ENCODE measurements around the gene PROX1.

DNA sequence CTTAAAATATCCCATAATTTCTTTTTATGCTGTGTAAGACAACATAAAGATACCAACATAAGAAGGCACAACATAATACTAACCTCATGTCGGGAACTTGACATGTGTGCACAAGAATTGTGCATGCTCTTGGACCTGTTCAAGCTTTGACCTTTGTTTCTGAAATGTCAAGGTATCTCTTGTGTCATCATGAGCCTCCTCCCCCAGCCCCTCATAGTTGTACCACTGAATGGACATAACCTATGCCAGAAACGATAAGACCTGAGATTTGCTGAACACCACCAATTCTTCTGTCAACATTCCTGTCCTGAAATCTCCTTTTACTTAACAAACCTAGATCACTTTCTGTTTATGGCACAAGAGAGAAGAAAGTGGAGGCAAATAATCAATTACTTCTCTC, 29.4 kb upstream of the PROX1 start:
- TF ChIP-seq NFATC4 (CRISPR knock-in tag; IDR thresholded peaks at IDR 0.05) (no peak), MYBL2 (CRISPR knock-in tag; IDR thresholded peaks at IDR 0.05) (no peak), ZNF121 (CRISPR knock-in tag; IDR thresholded peaks at IDR 0.05) (no peak), GABPB1 (CRISPR knock-in tag; IDR thresholded peaks at IDR 0.05) (0 out of 2 replicates have a peak, but pooled peaks have one; percentile 16), HMGA2 (CRISPR knock-in tag; IDR thresholded peaks at IDR 0.05) (no peak)
- TF ChIP-seq, protein P1, sequence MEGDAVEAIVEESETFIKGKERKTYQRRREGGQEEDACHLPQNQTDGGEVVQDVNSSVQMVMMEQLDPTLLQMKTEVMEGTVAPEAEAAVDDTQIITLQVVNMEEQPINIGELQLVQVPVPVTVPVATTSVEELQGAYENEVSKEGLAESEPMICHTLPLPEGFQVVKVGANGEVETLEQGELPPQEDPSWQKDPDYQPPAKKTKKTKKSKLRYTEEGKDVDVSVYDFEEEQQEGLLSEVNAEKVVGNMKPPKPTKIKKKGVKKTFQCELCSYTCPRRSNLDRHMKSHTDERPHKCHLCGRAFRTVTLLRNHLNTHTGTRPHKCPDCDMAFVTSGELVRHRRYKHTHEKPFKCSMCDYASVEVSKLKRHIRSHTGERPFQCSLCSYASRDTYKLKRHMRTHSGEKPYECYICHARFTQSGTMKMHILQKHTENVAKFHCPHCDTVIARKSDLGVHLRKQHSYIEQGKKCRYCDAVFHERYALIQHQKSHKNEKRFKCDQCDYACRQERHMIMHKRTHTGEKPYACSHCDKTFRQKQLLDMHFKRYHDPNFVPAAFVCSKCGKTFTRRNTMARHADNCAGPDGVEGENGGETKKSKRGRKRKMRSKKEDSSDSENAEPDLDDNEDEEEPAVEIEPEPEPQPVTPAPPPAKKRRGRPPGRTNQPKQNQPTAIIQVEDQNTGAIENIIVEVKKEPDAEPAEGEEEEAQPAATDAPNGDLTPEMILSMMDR (IDR thresholded peaks at IDR 0.05) = no peak
- TF ChIP-seq, protein P2, sequence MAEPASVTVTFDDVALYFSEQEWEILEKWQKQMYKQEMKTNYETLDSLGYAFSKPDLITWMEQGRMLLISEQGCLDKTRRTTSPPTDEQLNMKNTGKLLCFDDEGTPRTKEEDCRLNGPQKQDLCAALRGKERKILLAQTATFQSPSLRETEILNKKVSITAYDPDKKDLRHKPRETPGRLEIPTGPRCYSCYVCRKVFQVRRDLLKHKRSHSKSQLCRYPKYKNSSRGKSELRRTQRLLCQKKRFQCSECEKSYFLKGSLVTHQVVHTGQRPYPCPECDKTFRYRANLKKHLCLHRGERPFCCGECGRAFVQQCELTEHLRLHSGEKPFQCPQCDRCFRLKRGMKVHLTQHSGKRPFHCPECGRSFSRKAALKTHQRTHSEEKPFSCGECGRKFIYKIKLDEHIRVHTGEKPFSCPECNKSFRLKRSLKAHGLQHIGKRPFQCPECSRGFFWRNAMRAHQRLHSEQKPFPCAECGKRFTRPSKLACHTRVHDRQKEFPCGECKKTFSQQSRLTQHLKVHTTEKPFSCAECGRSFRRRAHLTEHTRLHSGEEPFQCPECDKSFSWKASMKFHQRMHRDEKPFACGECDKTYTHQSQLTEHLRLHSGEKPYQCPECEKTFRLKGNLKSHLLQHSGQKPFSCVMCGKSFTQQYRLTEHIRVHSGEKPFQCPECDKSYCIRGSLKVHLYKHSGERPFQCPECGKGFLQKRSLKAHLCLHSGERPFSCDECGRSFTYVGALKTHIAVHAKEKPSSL (CRISPR knock-in tag; conservative IDR thresholded peaks at IDR 0.05) = no peak
- TF ChIP-seq, protein P3, sequence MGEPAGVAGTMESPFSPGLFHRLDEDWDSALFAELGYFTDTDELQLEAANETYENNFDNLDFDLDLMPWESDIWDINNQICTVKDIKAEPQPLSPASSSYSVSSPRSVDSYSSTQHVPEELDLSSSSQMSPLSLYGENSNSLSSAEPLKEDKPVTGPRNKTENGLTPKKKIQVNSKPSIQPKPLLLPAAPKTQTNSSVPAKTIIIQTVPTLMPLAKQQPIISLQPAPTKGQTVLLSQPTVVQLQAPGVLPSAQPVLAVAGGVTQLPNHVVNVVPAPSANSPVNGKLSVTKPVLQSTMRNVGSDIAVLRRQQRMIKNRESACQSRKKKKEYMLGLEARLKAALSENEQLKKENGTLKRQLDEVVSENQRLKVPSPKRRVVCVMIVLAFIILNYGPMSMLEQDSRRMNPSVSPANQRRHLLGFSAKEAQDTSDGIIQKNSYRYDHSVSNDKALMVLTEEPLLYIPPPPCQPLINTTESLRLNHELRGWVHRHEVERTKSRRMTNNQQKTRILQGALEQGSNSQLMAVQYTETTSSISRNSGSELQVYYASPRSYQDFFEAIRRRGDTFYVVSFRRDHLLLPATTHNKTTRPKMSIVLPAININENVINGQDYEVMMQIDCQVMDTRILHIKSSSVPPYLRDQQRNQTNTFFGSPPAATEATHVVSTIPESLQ (CRISPR knock-in tag; IDR thresholded peaks at IDR 0.05) = no peak

All from WTC11 (cell line).